ENCODE results near the gene BAZ2B.

- no peak for TF ChIP-seq CTCF (IDR thresholded peaks at IDR 0.05; ENCODE audit: extremely low read depth in 1 of 2, insufficient read depth in 1 of 2, low read depth in 1 of 2, low read length in 2 of 2)
- TF ChIP-seq POLR2A (IDR thresholded peaks at IDR 0.05; ENCODE audit: low read depth, low read length) = no peak
- TF ChIP-seq POLR2AphosphoS5 (IDR thresholded peaks at IDR 0.05; ENCODE audit: insufficient read depth, low read depth, low read length) = no peak
- TF ChIP-seq JUN (IDR thresholded peaks at IDR 0.05; ENCODE audit: borderline replicate concordance, insufficient read depth, insufficient read length, low read depth) = no peak
Measured at GRCh38 chr2:159349674-159350299, 266.6 kb downstream of the BAZ2B start.

All from endothelial cell of umbilical vein (primary cell).